B cell (primary cell): ENCODE measurements around the gene STX10. TPM values are rescaled to one million over a fixed set of nuclear protein-coding genes. Genes with fewer than 3 reads are reported as not detected.

Experiments
- ATAC-seq: fragments of 200-7000 bp; cut with Tn5 transposase; one replicate; pipeline ENCODE4 v1.10.0; 2021; ENCODE audit warnings: low read depth, mild to moderate bottlenecking, moderate number of reproducible peaks, moderate library complexity
- CTCF ChIA-PET: fragments of 350-600 bp; sonication (Branson Sonifier 250); formaldehyde crosslinking; loops from one replicate; lab custom pipeline; 2021; ENCODE audit warnings: antibody characterized with exemption, inconsistent platforms; lab: Charles Lee
- POLR2A ChIA-PET: fragments of 350-600 bp; sonication (Branson Sonifier 250); formaldehyde crosslinking; loops from one replicate; lab custom pipeline; 2021; ENCODE audit warnings: antibody characterized with exemption; lab: Charles Lee
- DNase-seq: peaks from one replicate; pipeline ENCODE4 v3.0.0; 2013
- H2AFZ ChIP-seq: 2 replicates; pipeline ENCODE4 v1.6.1; 2012; ENCODE audit warnings: mild to moderate bottlenecking, low read depth, low read length; ENCODE audit not compliant: insufficient read depth, poor library complexity, severe bottlenecking
- H3K27ac ChIP-seq, 2 donors: 1 replicate in 1 of 2; 2 replicates in 1 of 2; pipeline ENCODE4 v1.5.1; 2012 to 2013; ENCODE audit warnings: low read length in 2 of 2, mild to moderate bottlenecking in 2 of 2, moderate library complexity in 1 of 2
- H3K27me3 ChIP-seq, 4 experiments: fragments of 200-600 bp in 1 of 4; sonication (generic) in 1 of 4; replicated peaks in 1 of 4; 1 replicate in 2 of 4; 2 replicates in 2 of 4; pipeline versions ENCODE4 v1.6.1 to v1.7.0; 2013 to 2016; ENCODE audit warnings: low read length in 3 of 4, mild to moderate bottlenecking in 2 of 4, mixed read lengths in 1 of 4, moderate library complexity in 1 of 4; ENCODE audit not compliant: insufficient read depth in 4 of 4, control insufficient read depth in 3 of 4; ENCODE audit errors: control extremely low read depth in 1 of 4
- H3K36me3 ChIP-seq, 2 experiments: replicated peaks in 1 of 2; 1 replicate in 1 of 2; 2 replicates in 1 of 2; pipeline versions ENCODE4 v1.6.1 to v1.7.1; 2013; ENCODE audit warnings: low read length in 1 of 2; ENCODE audit not compliant: insufficient read depth in 2 of 2, control insufficient read depth in 1 of 2; ENCODE audit errors: control extremely low read depth in 1 of 2, extremely low read depth in 1 of 2
- H3K4me1 ChIP-seq, 2 donors: fragments of 200-600 bp in 1 of 2; sonication (generic) in 1 of 2; 1 replicate in 1 of 2; 2 replicates in 1 of 2; pipeline versions ENCODE4 v1.5.1 to v1.6.1; 2013 to 2017; ENCODE audit warnings: low read length in 2 of 2; ENCODE audit not compliant: control insufficient read depth in 2 of 2, insufficient read depth in 2 of 2
- H3K4me2 ChIP-seq: replicated peaks from 2 replicates; pipeline ENCODE3; 2012; ENCODE audit warnings: mild to moderate bottlenecking, low read depth, low read length; ENCODE audit not compliant: poor library complexity, severe bottlenecking
- H3K4me3 ChIP-seq, 5 experiments: fragments of 200-600 bp in 1 of 5; sonication (generic) in 1 of 5; 1 replicate in 3 of 5; 2 replicates in 2 of 5; pipeline versions ENCODE4 v1.5.1 to v1.7.0; 2011 to 2016; ENCODE audit warnings: low read length in 4 of 5, mild to moderate bottlenecking in 4 of 5, low read depth in 2 of 5, control low read depth in 1 of 5, moderate library complexity in 1 of 5; ENCODE audit not compliant: insufficient read depth in 1 of 5; ENCODE audit errors: control extremely low read depth in 1 of 5, extremely low read depth in 1 of 5
- H3K79me2 ChIP-seq: fragments of 200-600 bp; sonication (generic); one replicate; pipeline ENCODE4 v1.6.0; 2016; ENCODE audit warnings: low read length; ENCODE audit not compliant: control insufficient read depth, insufficient read depth
- H3K9ac ChIP-seq: fragments of 200-600 bp; sonication (generic); 2 replicates; pipeline ENCODE4 v1.6.1; 2017; ENCODE audit warnings: mild to moderate bottlenecking, low read length, moderate library complexity
- H3K9me3 ChIP-seq, 3 donors: one replicate each; pipeline versions ENCODE4 v1.6.1 to v1.7.1; 2013; ENCODE audit warnings: low read length in 2 of 3; ENCODE audit not compliant: control insufficient read depth in 2 of 3, insufficient read depth in 1 of 3; ENCODE audit errors: control extremely low read depth in 1 of 3
- H4K20me1 ChIP-seq: 2 replicates; pipeline ENCODE4 v1.6.0; 2012; ENCODE audit warnings: mild to moderate bottlenecking, low read length; ENCODE audit not compliant: insufficient read depth, control insufficient read depth, poor library complexity, severe bottlenecking
- H3K27ac Mint-ChIP-seq: one replicate; pipeline ENCODE4 v1.8.0; 2021; ENCODE audit warnings: mixed read lengths
- H3K27me3 Mint-ChIP-seq: one replicate; pipeline ENCODE4 v1.8.0; 2021; ENCODE audit warnings: mixed read lengths
- H3K4me1 Mint-ChIP-seq: one replicate; pipeline ENCODE4 v1.8.0; 2021; ENCODE audit warnings: mixed read lengths
- H3K4me3 Mint-ChIP-seq: one replicate; pipeline ENCODE4 v1.8.0; 2021; ENCODE audit warnings: mixed read lengths
- H3K9me3 Mint-ChIP-seq: one replicate; pipeline ENCODE4 v1.8.0; 2022; ENCODE audit warnings: mixed read lengths; ENCODE audit not compliant: insufficient read depth
- CTCF ChIP-seq: fragments of 200-600 bp; IDR thresholded peaks from one replicate; pipeline ENCODE4 v1.8.0; 2022; ENCODE audit warnings: antibody characterized with exemption, mild to moderate bottlenecking
- EZH2 ChIP-seq: IDR thresholded peaks from 2 replicates; pipeline ENCODE4 v1.6.1; 2012; ENCODE audit warnings: borderline replicate concordance, low read depth, mild to moderate bottlenecking, moderate library complexity, low read length; ENCODE audit not compliant: insufficient read depth, poor library complexity, severe bottlenecking
- WGBS: methylation state at CpG from one replicate; pipeline ENCODE4 v1.1.5; 2013; ENCODE audit warnings: missing lambda C conversion rate; ENCODE audit not compliant: insufficient coverage; 5-methylcytosine and 5-hydroxymethylcytosine counted together
- intact Hi-C: fragments of 100-400 bp; cut with micrococcal nuclease; formaldehyde crosslinking; loops from one replicate; pipeline ENCODE4 v1.10.0; 2022
- polyA plus RNA-seq: library from polyadenylated mRNA; depleted of rRNA; stranded (reverse); fragments of >200 nt; gene quantifications from 2 replicates; pipeline ENCODE4 v1.2.3, GENCODE V29; 2012
- total RNA-seq, 2 donors: library from RNA; stranded (reverse); fragments of 120-200 nt in 1 of 2; gene quantifications; 1 replicate in 1 of 2; 2 replicates in 1 of 2; pipeline versions ENCODE4 v1.2.3 to v1.2.4, GENCODE V29; 2013 to 2022

Gene STX10
- total and polyA plus RNA-seq, 2 donors (not counting 1 experiment from before 2014, with no cell fraction given): 59.0 to 147 TPM

GRCh38 chr19:13095393-13095784 lies 54.8 kb downstream of the STX10 start:
- TF ChIP-seq CTCF: no peak
- TF ChIP-seq EZH2: no peak
- peak overlapping the region; percentile 34 to 96 (median 92) for H3K4me3 ChIP-seq
- H3K27me3 Mint-ChIP-seq: no peaks in the 10 kb centered on the region
- H3K27me3 ChIP-seq: no peaks in the 10 kb centered on the region
- H3K9ac ChIP-seq: peak overlapping the region; percentile 78
- intact Hi-C loops: loop anchor here (1.0 kb wide), 1 partner anchor 9 kb away; no protein-coding TSS in a partner anchor
- peak overlapping the region; percentile 93 for H3K4me3 Mint-ChIP-seq
- 0% methylated on average over 22 of the region's 25 CpGs for WGBS
- peaks cover 43% of the 10 kb centered on the region for H3K4me1 Mint-ChIP-seq
- ATAC-seq (peak; percentile 23), DNase-seq (peak; percentile 80)
- H3K36me3 ChIP-seq: peaks cover 3 to 15% of the 10 kb centered on the region in 2 experiments
- ChIA-PET POLR2A (interaction anchor here (0.5 to 4.2 kb wide), 17 partner anchors 9 to 709 kb away, joined by 3 to 107 read pairs (median 8); partner anchors contain the start of genes FBXW9, IER2, JUNB and LYL1), CTCF (interaction anchor here (0.5 to 8.2 kb wide), 22 partner anchors 9 to 299 kb away, joined by 3 to 285 read pairs (median 8); partner anchors contain the start of genes GCDH, IER2, NACC1 and RAD23A)
- H3K79me2 ChIP-seq: peaks cover 27% of the 10 kb centered on the region
- H2AFZ ChIP-seq: peak overlapping the region; percentile 60
- peaks cover 26 to 50% of the 10 kb centered on the region in 2 donors for H3K4me1 ChIP-seq
- H3K9me3 ChIP-seq: peaks cover 0 to 4% (median 0%) of the 10 kb centered on the region in 3 donors
- H4K20me1 ChIP-seq: peaks cover 16% of the 10 kb centered on the region
- no peaks in the 10 kb centered on the region for H3K9me3 Mint-ChIP-seq
- H3K27ac Mint-ChIP-seq: peak overlapping the region; percentile 93
- H3K4me2 ChIP-seq: peak overlapping the region; percentile 99
- peak overlapping the region; percentile 43 to 87 for H3K27ac ChIP-seq
